WTC11 (cell line): Measurements from ENCODE around the gene HPX. TPM values are rescaled to one million over a fixed set of nuclear protein-coding genes. Genes with fewer than 3 reads are reported as not detected.

Experiments used
- ATAC-seq: fragments of 200-7000 bp; cut with Tn5 transposase; 2 replicates; pipeline ENCODE4 v1.10.0; 2021; ENCODE audit warnings: mild to moderate bottlenecking, moderate library complexity
- Bru-seq: library from RNA; stranded (reverse); fragments of 400-500 nt; gene quantifications from one replicate; lab custom pipeline; 2021; lab: Mats Ljungman, UMichigan
- CTCF ChIA-PET: fragments of 300-600 bp; sonication (Branson Sonifier 250); formaldehyde crosslinking; loops from one replicate; lab custom pipeline; 2021; ENCODE audit warnings: antibody characterized with exemption; lab: Charles Lee
- POLR2A ChIA-PET: fragments of 350-600 bp; sonication (Branson Sonifier 250); formaldehyde crosslinking; loops from one replicate; lab custom pipeline; 2021; ENCODE audit warnings: antibody characterized with exemption; lab: Charles Lee
- DNase-seq: peaks from one replicate; pipeline ENCODE4 v3.0.0; 2021; ENCODE audit warnings: low spot score
- H3K27ac Mint-ChIP-seq: 2 replicates; pipeline ENCODE4 v1.8.0; 2021; ENCODE audit warnings: mixed read lengths
- H3K27me3 Mint-ChIP-seq: 2 replicates; pipeline ENCODE4 v1.8.0; 2021; ENCODE audit warnings: low read depth, mild to moderate bottlenecking, moderate library complexity, mixed read lengths
- H3K36me3 Mint-ChIP-seq: 2 replicates; pipeline ENCODE4 v1.8.0; 2021; ENCODE audit warnings: mixed read lengths
- H3K4me1 Mint-ChIP-seq: 2 replicates; pipeline ENCODE4 v1.8.0; 2022; ENCODE audit warnings: mixed read lengths
- H3K4me3 Mint-ChIP-seq: 2 replicates; pipeline ENCODE4 v1.8.0; 2021; ENCODE audit warnings: mild to moderate bottlenecking, moderate library complexity, mixed read lengths
- H3K9me3 Mint-ChIP-seq: 2 replicates; pipeline ENCODE4 v1.8.0; 2021; ENCODE audit warnings: mixed read lengths
- CBFB ChIP-seq: sonication (generic); formaldehyde crosslinking; IDR thresholded peaks from 2 replicates; pipeline ENCODE4 v1.8.1; 2022; ENCODE audit warnings: mild to moderate bottlenecking, low read depth, missing genetic modification reagents
- CREM ChIP-seq: sonication (generic); formaldehyde crosslinking; IDR thresholded peaks from 2 replicates; pipeline ENCODE4 v1.8.1; 2022; ENCODE audit warnings: mild to moderate bottlenecking, missing genetic modification reagents, moderate library complexity
- EMX1 ChIP-seq: fragments of 250-450 bp; sonication (Bioruptor Pico); IDR thresholded peaks from 2 replicates; pipeline ENCODE4 v1.8.0; 2021; ENCODE audit warnings: mild to moderate bottlenecking
- FOXK1 ChIP-seq: sonication (generic); formaldehyde crosslinking; IDR thresholded peaks from 2 replicates; pipeline ENCODE4 v1.8.0; 2022; ENCODE audit warnings: mild to moderate bottlenecking, moderate library complexity, missing genetic modification reagents
- GABPB1 ChIP-seq: sonication (generic); formaldehyde crosslinking; IDR thresholded peaks from 2 replicates; pipeline ENCODE4 v1.8.1; 2023; ENCODE audit warnings: mild to moderate bottlenecking, missing genetic modification reagents
- GTF2I ChIP-seq: fragments of 250-450 bp; sonication (Bioruptor Pico); conservative IDR thresholded peaks from 2 replicates; pipeline ENCODE4 v1.4.0; 2021; ENCODE audit warnings: mild to moderate bottlenecking
- IRF2 ChIP-seq: sonication (generic); formaldehyde crosslinking; IDR thresholded peaks from 2 replicates; pipeline ENCODE4 v1.8.0; 2022; ENCODE audit warnings: low read depth, missing genetic modification reagents, borderline replicate concordance
- JUN ChIP-seq: sonication (generic); formaldehyde crosslinking; IDR thresholded peaks from 2 replicates; pipeline ENCODE4 v1.8.0; 2023; ENCODE audit warnings: mild to moderate bottlenecking, missing genetic modification reagents
- SMAD3 ChIP-seq: sonication (generic); formaldehyde crosslinking; IDR thresholded peaks from 2 replicates; pipeline ENCODE4 v1.8.0; 2022; ENCODE audit warnings: missing genetic modification reagents, mild to moderate bottlenecking, borderline replicate concordance
- SOX15 ChIP-seq: fragments of 250-450 bp; sonication (Bioruptor Pico); IDR thresholded peaks from 2 replicates; pipeline ENCODE4 v1.9.0; 2021; ENCODE audit warnings: mild to moderate bottlenecking
- TEAD4 ChIP-seq: sonication (generic); formaldehyde crosslinking; IDR thresholded peaks from 2 replicates; pipeline ENCODE4 v1.8.0; 2022; ENCODE audit warnings: mild to moderate bottlenecking, missing genetic modification reagents
- ZBTB21 ChIP-seq: sonication (generic); formaldehyde crosslinking; IDR thresholded peaks from 2 replicates; pipeline ENCODE4 v1.8.1; 2023; ENCODE audit warnings: mild to moderate bottlenecking, missing genetic modification reagents, borderline replicate concordance
- ZNF263 ChIP-seq: sonication (generic); formaldehyde crosslinking; IDR thresholded peaks from 2 replicates; pipeline ENCODE4 v1.8.1; 2022; ENCODE audit warnings: low read depth, mild to moderate bottlenecking, moderate library complexity, missing genetic modification reagents
- ZNF396 ChIP-seq: fragments of 250-450 bp; sonication (Bioruptor Pico); IDR thresholded peaks from 2 replicates; pipeline ENCODE4 v1.8.0; 2021; ENCODE audit warnings: mild to moderate bottlenecking, moderate library complexity, borderline replicate concordance
- ZNF425 ChIP-seq: fragments of 250-450 bp; sonication (Bioruptor Pico); conservative IDR thresholded peaks from 2 replicates; pipeline ENCODE4 v1.9.0; 2021; ENCODE audit warnings: mild to moderate bottlenecking
- long read RNA-seq, 3 experiments: library from RNA in 1 of 3; library from capped mRNA in 1 of 3; library from polyadenylated mRNA in 1 of 3; unstranded in 2 of 3; stranded (forward) in 1 of 3; transcript quantifications; one replicate each; pipeline ENCODE4 v2.0.0, GENCODE V29; 2021
- total RNA-seq: library from RNA; stranded (reverse); gene quantifications from 3 replicates; pipeline ENCODE4 v1.2.3, GENCODE V29; 2021
- TF ChIP-seq, protein P1 (sequence below): sonication (generic); formaldehyde crosslinking; IDR thresholded peaks from 2 replicates; pipeline ENCODE4 v1.8.1; 2022; ENCODE audit warnings: missing genetic modification reagents, borderline replicate concordance
- TF ChIP-seq, protein P2 (sequence below): sonication (generic); formaldehyde crosslinking; IDR thresholded peaks from 2 replicates; pipeline ENCODE4 v1.8.0; 2022; ENCODE audit warnings: mild to moderate bottlenecking, missing genetic modification reagents
- TF ChIP-seq, protein P3 (sequence below): sonication (generic); formaldehyde crosslinking; IDR thresholded peaks from 2 replicates; pipeline ENCODE4 v1.8.0; 2022; ENCODE audit warnings: mild to moderate bottlenecking, missing genetic modification reagents
- TF ChIP-seq, protein P4 (sequence below): fragments of 250-450 bp; sonication (Bioruptor Pico); IDR thresholded peaks from 2 replicates; pipeline ENCODE4 v1.9.0; 2021; ENCODE audit warnings: moderate library complexity, mild to moderate bottlenecking, inconsistent platforms, borderline replicate concordance

HPX gene, protein sequence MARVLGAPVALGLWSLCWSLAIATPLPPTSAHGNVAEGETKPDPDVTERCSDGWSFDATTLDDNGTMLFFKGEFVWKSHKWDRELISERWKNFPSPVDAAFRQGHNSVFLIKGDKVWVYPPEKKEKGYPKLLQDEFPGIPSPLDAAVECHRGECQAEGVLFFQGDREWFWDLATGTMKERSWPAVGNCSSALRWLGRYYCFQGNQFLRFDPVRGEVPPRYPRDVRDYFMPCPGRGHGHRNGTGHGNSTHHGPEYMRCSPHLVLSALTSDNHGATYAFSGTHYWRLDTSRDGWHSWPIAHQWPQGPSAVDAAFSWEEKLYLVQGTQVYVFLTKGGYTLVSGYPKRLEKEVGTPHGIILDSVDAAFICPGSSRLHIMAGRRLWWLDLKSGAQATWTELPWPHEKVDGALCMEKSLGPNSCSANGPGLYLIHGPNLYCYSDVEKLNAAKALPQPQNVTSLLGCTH
- total RNA-seq (1.4 to 2.4 TPM (median 1.7 TPM) in 3 replicates), Bru-seq, nascent RNA (percentile 27 among the genes with signal in this experiment)
- long read RNA-seq, experiment 1 = 0 reads
- long read RNA-seq, experiment 2 = 0 reads
- long read RNA-seq, experiment 3 = 0 reads

DNA sequence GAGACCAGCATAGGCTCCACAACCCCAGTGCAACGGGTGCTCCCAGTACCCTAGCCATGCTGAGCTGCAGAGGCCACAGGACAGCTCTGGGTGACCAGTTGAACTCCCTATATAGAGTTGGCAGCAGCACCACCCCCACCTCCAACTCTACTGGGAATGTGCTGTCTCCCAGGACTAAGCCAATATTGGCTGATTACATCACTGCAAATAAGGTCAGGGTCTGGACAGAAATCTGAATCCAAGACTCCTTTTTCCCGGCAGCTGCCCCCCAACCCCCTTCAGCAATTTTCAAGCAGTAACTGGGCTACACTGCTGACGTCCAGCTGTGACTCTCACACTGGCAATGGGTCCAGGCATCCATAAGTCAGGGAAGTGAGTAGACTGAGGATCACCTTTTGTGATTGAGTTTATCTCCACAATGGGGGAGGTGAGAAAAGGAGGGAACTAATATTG lies at the start of gene HPX:
Gene HPX (minus strand): TSS at position 82 of the 453 bp plus-strand sequence. CDS start 24 bp downstream, at position 58.
- Mint-ChIP-seq H3K27ac (no peak within 1 kb of the TSS), H3K27me3 (no peaks in the 10 kb centered on the region), H3K4me1 (no peaks in the 10 kb centered on the region), H3K36me3 (no peaks in the 10 kb centered on the region), H3K4me3 (no peak within 1 kb of the TSS), H3K9me3 (no peaks in the 10 kb centered on the region)
- ChIA-PET POLR2A (no interaction called here), CTCF (interaction anchor here (0.7 to 12.2 kb wide), 5 partner anchors 51 to 87 kb away, joined by 3 to 342 read pairs (median 4); partner anchors contain the start of gene SMPD1)
- no peak for DNase-seq
- TF ChIP-seq GABPB1 (CRISPR knock-in tag) = peak; percentile 72
- TF ChIP-seq SOX15 = no peak
- ATAC-seq = no peak

DNA sequence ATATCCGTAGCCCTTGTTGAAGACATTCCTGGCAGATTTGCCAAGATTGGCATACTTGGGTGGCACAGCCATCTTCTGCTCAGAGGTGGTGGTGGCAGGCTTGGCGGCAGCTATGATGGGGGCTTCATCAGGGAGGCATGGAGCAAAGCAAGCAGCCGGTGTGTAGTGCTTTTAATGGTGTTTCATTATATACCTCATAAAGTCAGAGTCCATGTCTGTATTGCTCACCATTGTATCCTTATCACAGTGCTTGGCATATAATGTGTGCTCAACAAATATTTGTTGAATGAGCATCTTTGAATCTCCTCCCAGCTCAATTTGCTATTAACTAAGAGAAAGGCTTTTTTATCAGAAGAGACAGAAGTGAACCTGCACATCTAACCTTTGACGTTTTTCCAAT lies 48.5 kb upstream of the HPX start:
- ChIA-PET CTCF (interaction anchor here (1.2 to 3.0 kb wide), 2 partner anchors 16 to 110 kb away, joined by 8 to 12 read pairs; no protein-coding TSS in a partner anchor), POLR2A (interaction anchor here (0.5 to 1.5 kb wide), 2 partner anchors 8 to 99 kb away, joined by 3 to 6 read pairs; partner anchors contain the start of genes ARFIP2, SMPD1 and TIMM10B)
- H3K4me3 Mint-ChIP-seq = no peak overlapping the region
- H3K27me3 Mint-ChIP-seq = no peaks in the 10 kb centered on the region
- no peak overlapping the region for H3K27ac Mint-ChIP-seq
- no peak for ATAC-seq
- no peaks in the 10 kb centered on the region for H3K4me1 Mint-ChIP-seq
- no peaks in the 10 kb centered on the region; the same call in 1 of the 2 replicates for H3K36me3 Mint-ChIP-seq
- H3K9me3 Mint-ChIP-seq = no peaks in the 10 kb centered on the region
- TF ChIP-seq, protein P1, sequence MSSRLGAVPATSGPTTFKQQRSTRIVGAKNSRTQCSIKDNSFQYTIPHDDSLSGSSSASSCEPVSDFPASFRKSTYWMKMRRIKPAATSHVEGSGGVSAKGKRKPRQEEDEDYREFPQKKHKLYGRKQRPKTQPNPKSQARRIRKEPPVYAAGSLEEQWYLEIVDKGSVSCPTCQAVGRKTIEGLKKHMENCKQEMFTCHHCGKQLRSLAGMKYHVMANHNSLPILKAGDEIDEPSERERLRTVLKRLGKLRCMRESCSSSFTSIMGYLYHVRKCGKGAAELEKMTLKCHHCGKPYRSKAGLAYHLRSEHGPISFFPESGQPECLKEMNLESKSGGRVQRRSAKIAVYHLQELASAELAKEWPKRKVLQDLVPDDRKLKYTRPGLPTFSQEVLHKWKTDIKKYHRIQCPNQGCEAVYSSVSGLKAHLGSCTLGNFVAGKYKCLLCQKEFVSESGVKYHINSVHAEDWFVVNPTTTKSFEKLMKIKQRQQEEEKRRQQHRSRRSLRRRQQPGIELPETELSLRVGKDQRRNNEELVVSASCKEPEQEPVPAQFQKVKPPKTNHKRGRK = no peak
- no peak for TF ChIP-seq CBFB (CRISPR knock-in tag)
- TF ChIP-seq, protein P2, sequence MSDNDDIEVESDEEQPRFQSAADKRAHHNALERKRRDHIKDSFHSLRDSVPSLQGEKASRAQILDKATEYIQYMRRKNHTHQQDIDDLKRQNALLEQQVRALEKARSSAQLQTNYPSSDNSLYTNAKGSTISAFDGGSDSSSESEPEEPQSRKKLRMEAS (CRISPR knock-in tag) = no peak
- TF ChIP-seq, protein P3, sequence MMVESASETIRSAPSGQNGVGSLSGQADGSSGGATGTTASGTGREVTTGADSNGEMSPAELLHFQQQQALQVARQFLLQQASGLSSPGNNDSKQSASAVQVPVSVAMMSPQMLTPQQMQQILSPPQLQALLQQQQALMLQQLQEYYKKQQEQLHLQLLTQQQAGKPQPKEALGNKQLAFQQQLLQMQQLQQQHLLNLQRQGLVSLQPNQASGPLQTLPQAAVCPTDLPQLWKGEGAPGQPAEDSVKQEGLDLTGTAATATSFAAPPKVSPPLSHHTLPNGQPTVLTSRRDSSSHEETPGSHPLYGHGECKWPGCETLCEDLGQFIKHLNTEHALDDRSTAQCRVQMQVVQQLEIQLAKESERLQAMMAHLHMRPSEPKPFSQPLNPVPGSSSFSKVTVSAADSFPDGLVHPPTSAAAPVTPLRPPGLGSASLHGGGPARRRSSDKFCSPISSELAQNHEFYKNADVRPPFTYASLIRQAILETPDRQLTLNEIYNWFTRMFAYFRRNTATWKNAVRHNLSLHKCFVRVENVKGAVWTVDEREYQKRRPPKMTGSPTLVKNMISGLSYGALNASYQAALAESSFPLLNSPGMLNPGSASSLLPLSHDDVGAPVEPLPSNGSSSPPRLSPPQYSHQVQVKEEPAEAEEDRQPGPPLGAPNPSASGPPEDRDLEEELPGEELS (CRISPR knock-in tag) = no peak
- no peak for TF ChIP-seq IRF2 (CRISPR knock-in tag)
- no peak for TF ChIP-seq JUN (CRISPR knock-in tag)
- TF ChIP-seq, protein P4, sequence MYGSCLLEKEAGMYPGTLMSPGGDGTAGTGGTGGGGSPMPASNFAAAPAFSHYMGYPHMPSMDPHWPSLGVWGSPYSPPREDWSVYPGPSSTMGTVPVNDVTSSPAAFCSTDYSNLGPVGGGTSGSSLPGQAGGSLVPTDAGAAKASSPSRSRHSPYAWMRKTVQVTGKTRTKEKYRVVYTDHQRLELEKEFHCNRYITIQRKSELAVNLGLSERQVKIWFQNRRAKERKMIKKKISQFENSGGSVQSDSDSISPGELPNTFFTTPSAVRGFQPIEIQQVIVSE (CRISPR knock-in tag) = no peak
- no peak for TF ChIP-seq EMX1
- TF ChIP-seq SMAD3 = no peak
- TF ChIP-seq ZNF396 = no peak
- no peak for TF ChIP-seq ZBTB21 (CRISPR knock-in tag)
- no peak for TF ChIP-seq ZNF425 (CRISPR knock-in tag)
- TF ChIP-seq GTF2I (CRISPR knock-in tag) = no peak
- TF ChIP-seq ZNF263 (CRISPR knock-in tag) = no peak
- no peak for TF ChIP-seq CREM
- TF ChIP-seq FOXK1 (CRISPR knock-in tag) = no peak
- no peak for TF ChIP-seq TEAD4
- DNase-seq = no peak
